Glutamatergic neuron (in vitro differentiated cells): Measurements from ENCODE around the gene MZF1. TPM values are rescaled to one million over a fixed set of nuclear protein-coding genes. Genes with fewer than 3 reads are reported as not detected.
A peak's percentile ranks its signal among the peaks of the same experiment; 100 is the strongest.

ENCODE experiments used
- DNase-seq: peaks from one replicate; pipeline ENCODE4 v3.0.0; 2022
- H3K27ac Mint-ChIP-seq: one replicate; pipeline ENCODE4 v1.8.0; 2020; ENCODE audit warnings: mild to moderate bottlenecking, mixed read lengths, inconsistent platforms; ENCODE audit not compliant: unreplicated experiment
- H3K27me3 Mint-ChIP-seq: one replicate; pipeline ENCODE4 v1.8.0; 2020; ENCODE audit warnings: mild to moderate bottlenecking, moderate library complexity, mixed read lengths, inconsistent platforms; ENCODE audit not compliant: unreplicated experiment
- H3K36me3 Mint-ChIP-seq: one replicate; pipeline ENCODE4 v1.8.0; 2020; ENCODE audit warnings: mild to moderate bottlenecking, mixed read lengths, inconsistent platforms; ENCODE audit not compliant: unreplicated experiment
- H3K4me1 Mint-ChIP-seq: one replicate; pipeline ENCODE4 v1.8.0; 2020; ENCODE audit warnings: mild to moderate bottlenecking, low read depth, mixed read lengths, inconsistent platforms; ENCODE audit not compliant: unreplicated experiment
- H3K4me3 Mint-ChIP-seq: one replicate; pipeline ENCODE4 v1.8.0; 2020; ENCODE audit warnings: mild to moderate bottlenecking, mixed read lengths, inconsistent platforms; ENCODE audit not compliant: unreplicated experiment
- H3K9me3 Mint-ChIP-seq: one replicate; pipeline ENCODE4 v1.8.0; 2020; ENCODE audit warnings: mild to moderate bottlenecking, moderate library complexity, mixed read lengths, inconsistent platforms; ENCODE audit not compliant: unreplicated experiment
- CTCF ChIP-seq: fragments of 200-600 bp; sonication (generic); IDR thresholded peaks from one replicate; pipeline ENCODE4 v1.5.0; 2021; ENCODE audit not compliant: partially characterized antibody, unreplicated experiment
- total RNA-seq: library from RNA; stranded (reverse); fragmentation: NEBNext Ultra II Directional; extraction: Animal tissue kit (Norgen Biotek cat#: 25700); gene quantifications from one replicate; pipeline ENCODE4 v1.2.1, GENCODE V29; 2021; ENCODE audit not compliant: unreplicated experiment

The MZF1 gene
- total RNA-seq, 1 donor from 2014 or later = 27.3 TPM

DNA sequence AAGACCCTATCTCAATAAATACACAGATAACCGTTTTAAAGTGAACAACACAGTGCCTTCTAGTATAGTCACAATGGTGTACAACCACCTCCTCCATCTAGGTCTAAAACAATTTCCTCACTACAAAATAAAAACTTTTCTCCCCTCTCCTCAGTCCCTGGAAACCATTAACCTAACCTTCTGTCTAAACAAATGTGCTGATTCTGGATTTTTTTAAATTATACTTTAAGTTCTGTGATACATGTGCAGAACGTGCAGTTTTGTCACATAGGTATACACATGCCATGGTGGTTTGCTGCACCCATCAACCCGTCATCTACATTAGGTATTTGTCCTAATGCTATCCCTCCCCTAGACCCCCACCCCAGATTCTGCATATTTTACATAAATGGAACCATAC is 43.7 kb downstream of the MZF1 start:
- Mint-ChIP-seq H3K4me3 (no peak overlapping the region), H3K9me3 (peaks cover 1% of the 10 kb centered on the region)

DNA sequence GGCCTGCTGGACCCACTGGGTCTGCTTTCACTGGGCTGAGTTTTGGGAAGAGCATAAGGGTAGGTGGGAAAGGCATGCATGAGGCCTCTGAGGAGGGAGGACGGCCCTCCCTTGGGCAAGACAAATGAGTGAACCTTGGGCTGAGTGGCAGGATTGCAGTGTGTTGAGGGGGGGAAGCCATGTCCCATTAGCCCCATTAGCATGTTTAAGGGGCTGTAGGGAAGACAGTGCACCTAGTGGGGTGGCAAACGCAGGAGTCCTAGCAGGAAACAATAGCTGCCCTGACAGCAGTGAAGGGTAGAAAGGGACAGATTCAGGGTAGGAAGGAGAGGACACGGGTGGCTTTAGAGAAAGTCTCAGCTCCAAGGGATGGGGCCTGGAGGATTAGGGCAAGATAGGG is 50.4 kb downstream of the MZF1 start:
- H3K27me3 Mint-ChIP-seq = peaks cover 22% of the 10 kb centered on the region
- H3K4me3 Mint-ChIP-seq = peak overlapping the region; percentile 42
- H3K4me1 Mint-ChIP-seq = peaks cover 10% of the 10 kb centered on the region
- no peak for TF ChIP-seq CTCF
- H3K27ac Mint-ChIP-seq = peak overlapping the region; percentile 12
- no peak for DNase-seq
- peaks cover 12% of the 10 kb centered on the region for H3K9me3 Mint-ChIP-seq
- no peaks in the 10 kb centered on the region for H3K36me3 Mint-ChIP-seq

More for the DNA sequence above, 43.7 kb downstream of the MZF1 start:
- no peaks in the 10 kb centered on the region for H3K36me3 Mint-ChIP-seq
- TF ChIP-seq CTCF = no peak
- peaks cover 3% of the 10 kb centered on the region for H3K27me3 Mint-ChIP-seq
- DNase-seq = no peak
- peaks cover 8% of the 10 kb centered on the region for H3K4me1 Mint-ChIP-seq
- H3K27ac Mint-ChIP-seq = no peak overlapping the region

GRCh38 chr19:58521651-58522050 is 51.5 kb downstream of the MZF1 start:
- Mint-ChIP-seq H3K27ac (peak overlapping the region; percentile 46), H3K4me3 (peak overlapping the region; percentile 46)

DNA sequence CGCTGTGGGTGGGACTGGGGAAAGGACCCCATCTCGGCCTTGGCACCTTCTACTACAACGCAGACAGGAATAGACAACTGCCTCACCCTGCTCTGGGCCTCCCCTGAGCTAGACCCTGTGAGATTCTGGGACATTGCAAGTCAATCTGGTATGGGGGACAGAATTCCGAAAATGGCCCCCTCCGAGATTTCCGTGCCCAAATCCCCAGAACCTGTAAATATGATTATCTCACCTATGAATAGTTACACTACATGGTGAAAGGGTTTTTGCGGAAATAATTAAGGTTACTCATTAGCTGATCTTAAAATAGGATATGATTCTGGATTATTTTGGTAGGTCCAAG is 52.9 kb downstream of the MZF1 start:
- no peak for DNase-seq

More at GRCh38 chr19:58521651-58522050, 51.5 kb downstream of the MZF1 start:
- no peak for TF ChIP-seq CTCF
- no peak for DNase-seq
- Mint-ChIP-seq H3K27me3 (peaks cover 23% of the 10 kb centered on the region), H3K4me1 (peaks cover 10% of the 10 kb centered on the region), H3K36me3 (no peaks in the 10 kb centered on the region), H3K9me3 (peaks cover 12% of the 10 kb centered on the region)

More for the DNA sequence above, 52.9 kb downstream of the MZF1 start:
- peaks cover 29% of the 10 kb centered on the region for H3K27me3 Mint-ChIP-seq
- peaks cover 15% of the 10 kb centered on the region for H3K9me3 Mint-ChIP-seq
- H3K36me3 Mint-ChIP-seq = no peaks in the 10 kb centered on the region
- peak overlapping the region; percentile 100 for H3K27ac Mint-ChIP-seq
- peaks cover 19% of the 10 kb centered on the region for H3K4me1 Mint-ChIP-seq
- H3K4me3 Mint-ChIP-seq = peak overlapping the region; percentile 100
- no peak for TF ChIP-seq CTCF
